HG03064 (cell line): ENCODE measurements around the gene GPR132.
"Not testable (repeated sequence)": the region's sequence is repeated elsewhere in the genome, so short reads cannot be mapped to it uniquely, and the experiment has no call there.

ENCODE experiments used
- ATAC-seq: cut with Tn5 transposase; IDR thresholded peaks from one replicate; pipeline ENCODE4 v1.9.1; 2021; ENCODE audit warnings: low read depth; ENCODE audit not compliant: unreplicated experiment

GPR132 gene

GRCh38 chr14:105045710-105046326, 19.4 kb downstream of the GPR132 start:
- ATAC-seq, result peak; percentile 58

- no peak for ATAC-seq
Measured at GRCh38 chr14:105043641-105044040, 21.6 kb downstream of the GPR132 start.

GRCh38 chr14:105042813-105043212, 22.4 kb downstream of the GPR132 start:
- no peak for ATAC-seq

- no peak for ATAC-seq
Measured at GRCh38 chr14:105041841-105042765, 23.1 kb downstream of the GPR132 start.

- ATAC-seq, result no peak
Measured at GRCh38 chr14:105039458-105040205, 25.6 kb downstream of the GPR132 start.

GRCh38 chr14:105035616-105036015, 29.6 kb downstream of the GPR132 start:
- ATAC-seq, result not testable (repeated sequence)

GRCh38 chr14:105034315-105035039, 30.8 kb downstream of the GPR132 start:
- no peak for ATAC-seq

GRCh38 chr14:105033412-105033900, 31.8 kb downstream of the GPR132 start:
- ATAC-seq, result not testable (repeated sequence)

GRCh38 chr14:105032451-105032901, 32.8 kb downstream of the GPR132 start:
- ATAC-seq, result not testable (repeated sequence)

- no peak for ATAC-seq
Measured at GRCh38 chr14:105030836-105031396, 34.3 kb downstream of the GPR132 start.

- no peak for ATAC-seq
Measured at GRCh38 chr14:105030194-105030593, 35.0 kb downstream of the GPR132 start.

- ATAC-seq, result no peak
Measured at GRCh38 chr14:105029402-105029801, 35.8 kb downstream of the GPR132 start.

GRCh38 chr14:105028251-105028927, 36.8 kb downstream of the GPR132 start:
- no peak for ATAC-seq

GRCh38 chr14:105027718-105028117, 37.5 kb downstream of the GPR132 start:
- not testable (repeated sequence) for ATAC-seq

GRCh38 chr14:105026802-105027563, 38.2 kb downstream of the GPR132 start:
- no peak for ATAC-seq

- ATAC-seq, result no peak
Measured at GRCh38 chr14:105026033-105026785, 39.0 kb downstream of the GPR132 start.

GRCh38 chr14:105025429-105025828, 39.8 kb downstream of the GPR132 start:
- no peak for ATAC-seq
